Endodermal cell (in vitro differentiated cells): ENCODE results near the gene SAXO2. TPM values are rescaled to one million over a fixed set of nuclear protein-coding genes. Genes with fewer than 3 reads are reported as not detected.
A peak's percentile ranks its signal among the peaks of the same experiment; 100 is the strongest.
"Not testable (repeated sequence)": the region's sequence is repeated elsewhere in the genome, so short reads cannot be mapped to it uniquely, and the experiment has no call there.

Experiments used
- DNase-seq: peaks from one replicate; pipeline ENCODE4 v3.0.0-alpha.2; 2017
- H3K27ac ChIP-seq: 2 replicates; pipeline ENCODE4 v1.5.1; 2013; ENCODE audit warnings: mild to moderate bottlenecking, low read depth, low read length, moderate library complexity
- H3K27me3 ChIP-seq: 2 replicates; pipeline ENCODE4 v1.6.1; 2013; ENCODE audit warnings: mild to moderate bottlenecking, low read length, moderate library complexity; ENCODE audit not compliant: insufficient read depth, control insufficient read depth, poor library complexity, severe bottlenecking
- H3K36me3 ChIP-seq: 2 replicates; pipeline ENCODE4 v1.7.0; 2013; ENCODE audit warnings: mild to moderate bottlenecking, low read length, moderate library complexity; ENCODE audit not compliant: control insufficient read depth, insufficient read depth
- H3K4me1 ChIP-seq: one replicate; pipeline ENCODE4 v1.7.0; 2013; ENCODE audit warnings: low read length; ENCODE audit not compliant: control insufficient read depth, insufficient read depth
- H3K4me3 ChIP-seq: 2 replicates; pipeline ENCODE4 v1.5.1; 2013; ENCODE audit warnings: mild to moderate bottlenecking, low read length, moderate library complexity
- H3K9ac ChIP-seq: 2 replicates; pipeline ENCODE4 v1.6.1; 2013; ENCODE audit warnings: mild to moderate bottlenecking, low read length, moderate library complexity; ENCODE audit not compliant: poor library complexity, severe bottlenecking; ENCODE audit errors: extremely low read depth
- H3K9me3 ChIP-seq: 2 replicates; pipeline ENCODE4 v1.6.1; 2013; ENCODE audit warnings: mild to moderate bottlenecking, low read length, moderate library complexity; ENCODE audit not compliant: control insufficient read depth
- H3K27ac Mint-ChIP-seq: 2 replicates; pipeline ENCODE4 v1.8.0; 2020; ENCODE audit warnings: mixed read lengths
- H3K27me3 Mint-ChIP-seq: 2 replicates; pipeline ENCODE4 v1.8.0; 2021; ENCODE audit warnings: mild to moderate bottlenecking, mixed read lengths; ENCODE audit not compliant: insufficient read depth
- H3K36me3 Mint-ChIP-seq: 2 replicates; pipeline ENCODE4 v1.8.0; 2020; ENCODE audit warnings: low read depth, mixed read lengths
- H3K4me1 Mint-ChIP-seq: 2 replicates; pipeline ENCODE4 v1.8.0; 2020; ENCODE audit warnings: mixed read lengths
- H3K4me3 Mint-ChIP-seq: 2 replicates; pipeline ENCODE4 v1.8.0; 2020; ENCODE audit warnings: mild to moderate bottlenecking, moderate library complexity, mixed read lengths
- H3K9me3 Mint-ChIP-seq: 2 replicates; pipeline ENCODE4 v1.8.0; 2020; ENCODE audit warnings: mild to moderate bottlenecking, mixed read lengths
- WGBS, 2 experiments: methylation state at CpG; one replicate each; pipeline versions ENCODE4 v1.1.5 to v1.1.7; 2013; ENCODE audit warnings: missing lambda C conversion rate in 2 of 2, mixed read lengths in 1 of 2; ENCODE audit not compliant: insufficient coverage in 1 of 2, insufficient read length in 1 of 2; 5-methylcytosine and 5-hydroxymethylcytosine counted together
- total RNA-seq, 2 donors: library from RNA; stranded (reverse); fragmentation: NEBNext Ultra II Directional in 1 of 2; extraction: Animal tissue kit (Norgen Biotek cat#: 25700) in 1 of 2; gene quantifications; 2 replicates in 1 of 2; 3 replicates in 1 of 2; pipeline ENCODE4 v1.2.1, GENCODE V29; 2021

Gene SAXO2
- total RNA-seq, 2 donors from 2014 or later: 17.6 to 23.9 TPM

DNA sequence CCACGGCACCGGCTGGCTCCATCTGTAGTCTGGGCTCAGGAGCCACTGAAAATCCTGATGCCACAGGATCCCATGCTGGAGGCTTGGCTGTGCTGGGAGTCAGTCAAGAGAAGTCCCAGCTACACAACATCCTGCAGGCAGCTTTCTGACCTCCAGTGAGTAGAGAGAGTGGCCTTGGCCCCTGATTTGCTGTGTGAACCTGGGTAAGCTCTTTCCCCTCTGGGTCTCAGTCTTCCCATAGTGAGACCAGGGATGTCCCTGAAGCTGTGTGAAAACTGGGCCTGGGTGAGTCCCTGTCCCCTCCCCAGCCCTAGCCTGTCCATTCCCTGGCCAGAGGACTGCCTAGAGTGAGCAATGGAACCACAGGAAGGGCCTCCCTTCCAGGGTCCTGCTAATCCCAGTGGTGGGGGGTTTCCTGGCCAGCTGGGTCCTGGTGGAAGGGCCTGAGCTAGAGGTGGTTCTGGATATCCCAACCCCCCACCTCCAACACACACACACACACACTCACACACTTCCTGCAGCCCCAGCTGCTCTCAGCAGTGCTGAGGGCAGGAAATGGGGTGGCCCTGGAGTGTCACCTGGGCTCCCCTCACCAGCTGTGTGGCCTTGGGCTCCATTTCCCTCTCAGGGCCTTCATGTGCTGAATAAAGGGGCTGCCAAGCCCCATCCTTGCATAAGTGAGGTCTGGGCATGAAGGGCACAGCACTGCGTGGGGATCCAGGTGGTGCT lies 69.1 kb downstream of the SAXO2 start:
- not testable (repeated sequence) for H3K9me3 ChIP-seq, H3K9me3 Mint-ChIP-seq, H3K4me1 Mint-ChIP-seq, H3K27ac Mint-ChIP-seq, H3K36me3 ChIP-seq, H3K27ac ChIP-seq, H3K4me3 ChIP-seq, H3K27me3 Mint-ChIP-seq, H3K36me3 Mint-ChIP-seq, H3K27me3 ChIP-seq, H3K9ac ChIP-seq, H3K4me3 Mint-ChIP-seq, H3K4me1 ChIP-seq
- WGBS, 2 experiments: 93% methylated on average over 2 of the region's 3 CpGs; no CpG with 5 or more reads in 1 of the 2 experiments
- DNase-seq: peak; percentile 16

DNA sequence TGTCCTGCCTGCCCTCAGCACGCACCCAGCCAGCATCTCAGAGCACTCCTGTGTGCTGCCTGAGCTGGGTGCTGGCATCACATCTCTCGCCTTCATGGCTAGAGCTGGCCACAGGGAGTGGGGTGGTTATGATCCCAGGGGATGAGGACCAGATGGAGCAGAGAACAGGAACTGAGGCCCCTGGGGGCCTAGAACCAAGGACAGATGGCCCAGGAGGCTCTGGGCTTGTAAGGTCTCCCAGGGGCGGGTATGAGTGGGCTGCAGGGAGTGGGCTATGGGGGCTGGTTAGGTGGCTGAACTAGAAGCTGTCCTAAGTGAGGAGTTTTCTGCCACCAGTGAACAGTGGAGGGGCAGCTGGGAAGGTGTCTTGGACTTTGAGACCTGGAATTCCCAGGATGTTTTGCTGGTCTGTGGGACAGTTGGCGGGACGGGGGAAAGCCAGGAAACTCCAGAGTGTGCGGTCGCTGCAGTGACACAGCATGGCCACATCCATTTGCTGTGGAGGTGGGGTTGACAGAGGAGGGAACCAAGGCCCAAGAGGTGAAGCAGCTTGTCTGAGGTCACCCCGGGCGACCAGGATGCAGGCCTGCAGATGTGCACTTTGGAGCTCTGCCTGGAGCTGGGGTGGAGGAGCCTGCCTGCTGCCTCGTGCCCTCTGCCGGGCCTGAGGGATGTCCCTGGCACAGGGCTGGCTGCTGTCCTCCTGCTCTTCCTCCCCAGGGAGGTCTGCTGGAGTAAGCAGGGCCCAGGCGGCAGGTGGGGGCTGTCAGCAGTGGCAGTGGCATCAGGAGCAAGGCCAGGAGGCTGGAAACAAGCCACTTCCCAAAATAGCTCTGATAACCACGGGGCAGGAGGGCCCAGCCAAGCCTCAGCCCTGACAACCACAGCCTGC lies 70.3 kb downstream of the SAXO2 start:
- peak; percentile 29 for DNase-seq
- WGBS, 2 experiments: 87% methylated on average over 9 of the region's 13 CpGs; no CpG with 5 or more reads in 1 of the 2 experiments
- not testable (repeated sequence) for H3K9me3 ChIP-seq, H3K27me3 ChIP-seq, H3K36me3 Mint-ChIP-seq, H3K27ac ChIP-seq, H3K4me3 Mint-ChIP-seq, H3K4me3 ChIP-seq, H3K27ac Mint-ChIP-seq, H3K27me3 Mint-ChIP-seq, H3K4me1 Mint-ChIP-seq, H3K4me1 ChIP-seq, H3K36me3 ChIP-seq, H3K9me3 Mint-ChIP-seq, H3K9ac ChIP-seq

DNA sequence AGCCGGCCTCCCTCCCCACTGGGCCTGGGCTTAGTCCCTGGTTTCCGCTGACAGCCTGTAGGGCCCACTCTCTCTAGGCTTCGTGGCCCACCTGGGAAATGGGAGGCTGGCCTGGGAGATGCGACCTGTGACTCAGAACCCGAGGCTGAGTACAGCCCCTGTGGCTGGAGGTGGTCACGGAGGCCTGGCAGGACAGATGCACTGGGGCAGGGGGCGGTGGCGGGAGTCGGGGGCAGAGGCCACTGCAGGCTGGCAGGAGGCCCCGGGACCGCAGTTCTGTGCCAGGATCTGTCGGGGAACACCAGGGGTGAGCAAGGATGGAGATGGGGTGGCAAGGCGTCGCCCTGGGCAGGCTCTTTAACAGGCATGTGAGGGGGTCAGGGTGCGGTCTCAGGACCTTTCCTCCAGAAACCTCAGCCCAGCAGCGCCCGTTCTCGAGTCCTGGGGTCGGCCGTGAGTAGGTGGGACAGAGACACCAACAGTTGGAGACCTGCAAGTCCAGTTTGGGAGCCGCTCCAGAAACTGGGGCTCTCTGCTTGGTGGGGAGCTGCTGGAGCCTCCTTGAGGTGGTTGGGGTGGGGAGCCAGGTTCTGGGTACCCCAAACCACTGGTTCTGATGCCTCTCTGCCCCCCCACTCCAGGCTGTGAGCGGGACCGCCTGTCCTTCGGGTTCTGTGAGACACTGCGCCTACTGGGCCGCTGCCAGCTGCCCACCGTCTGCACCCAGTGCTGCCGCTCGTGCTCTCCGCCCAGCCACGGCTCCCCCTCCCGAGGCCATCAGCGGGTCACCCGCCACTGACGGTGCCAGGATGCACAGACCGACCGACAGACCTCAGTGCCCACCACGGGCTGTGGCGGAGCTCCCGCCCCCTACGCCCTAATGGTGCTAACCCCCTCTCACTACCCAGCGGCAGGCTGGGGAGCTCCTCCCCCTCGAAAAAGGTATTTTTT lies 71.3 kb downstream of the SAXO2 start:
- not testable (repeated sequence) for H3K9me3 ChIP-seq, H3K4me3 Mint-ChIP-seq, H3K4me1 ChIP-seq, H3K36me3 Mint-ChIP-seq, H3K27me3 ChIP-seq, H3K27ac ChIP-seq, H3K9me3 Mint-ChIP-seq, H3K4me1 Mint-ChIP-seq, H3K4me3 ChIP-seq, H3K36me3 ChIP-seq, H3K9ac ChIP-seq, H3K27me3 Mint-ChIP-seq, H3K27ac Mint-ChIP-seq
- DNase-seq: peak; percentile 28
- 91% methylated on average over 21 of the region's 43 CpGs; no CpG with 5 or more reads in 1 of the 2 experiments for WGBS, 2 experiments

Other genes with a start within 250 kb of the SAXO2 start
- gene MEX3B, start 216.8 kb upstream of the SAXO2 start, total RNA-seq: 1 to 10 TPM; 3.4 to 5.1 TPM
- gene EFL1, start 84 bp upstream of the SAXO2 start, total RNA-seq: 10 to 100 TPM; 42.0 to 59.1 TPM
- gene GOLGA6L10, start 86.7 kb downstream of the SAXO2 start, total RNA-seq: 1 to 10 TPM; 4.1 to 6.5 TPM
- gene GOLGA6L9, start 167.0 kb downstream of the SAXO2 start, total RNA-seq: 10 to 100 TPM in 1 of 2 donors, 1 to 10 TPM in 1; 8.1 to 11.4 TPM